ENCODE measurements around the gene PLBD2. TPM values are rescaled to one million over a fixed set of nuclear protein-coding genes. Genes with fewer than 3 reads are reported as not detected.

Gene PLBD2
- total RNA-seq, 1 donor from 2014 or later, result 5.7 TPM

DNA sequence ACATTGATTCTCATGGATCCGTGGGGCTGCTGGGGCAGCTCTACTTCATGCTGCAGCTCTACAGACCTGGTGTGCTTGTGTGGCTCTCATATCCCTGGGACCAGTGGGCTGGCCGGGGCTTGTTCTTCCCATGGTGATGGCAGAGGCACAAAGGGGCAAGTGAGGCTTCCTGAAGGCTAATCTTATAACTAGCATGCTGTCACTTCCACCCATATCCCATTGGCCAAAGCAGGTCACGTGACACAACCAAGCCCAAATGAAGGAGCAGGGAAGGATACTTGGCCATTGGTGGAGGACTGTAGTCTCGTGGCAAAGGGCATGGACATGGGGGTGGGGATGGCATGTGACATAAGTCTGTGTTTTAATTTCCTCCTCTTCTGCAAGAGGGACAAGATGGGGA lies 9.9 kb downstream of the PLBD2 start:
- DNase-seq (ENCODE audit: low spot score in 2 of 2), result no peak
- FAIRE-seq, result no peak

DNA sequence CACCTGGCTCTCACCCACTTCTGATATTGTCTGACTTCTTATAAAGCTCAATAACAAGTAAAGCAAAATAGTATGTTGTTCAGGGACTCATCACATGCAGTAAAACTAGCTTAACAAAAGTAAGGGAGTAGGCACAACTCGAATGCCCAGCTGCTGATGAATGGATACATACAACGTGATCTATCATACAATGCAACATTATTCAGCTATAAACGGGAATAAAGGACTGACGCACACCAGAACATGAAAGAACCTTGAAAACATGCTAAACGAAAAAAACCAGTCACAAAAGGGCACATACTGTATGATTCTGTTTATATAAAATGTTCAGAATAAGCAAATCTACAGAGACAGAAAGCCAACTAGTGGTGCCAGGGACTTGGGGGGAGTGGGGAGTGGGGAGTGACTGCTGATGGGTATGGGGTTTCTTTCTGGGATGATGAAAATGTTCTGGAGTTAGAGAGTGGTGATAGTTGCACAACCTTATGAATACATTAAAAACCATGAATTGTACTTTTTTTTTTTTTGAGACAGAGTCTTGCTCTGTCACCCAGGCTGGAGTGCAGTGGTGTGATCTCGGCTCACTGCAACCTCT lies 11.1 kb downstream of the PLBD2 start:
- DNase-seq (ENCODE audit: low spot score in 2 of 2), result no peak
- FAIRE-seq, result no peak

DNA sequence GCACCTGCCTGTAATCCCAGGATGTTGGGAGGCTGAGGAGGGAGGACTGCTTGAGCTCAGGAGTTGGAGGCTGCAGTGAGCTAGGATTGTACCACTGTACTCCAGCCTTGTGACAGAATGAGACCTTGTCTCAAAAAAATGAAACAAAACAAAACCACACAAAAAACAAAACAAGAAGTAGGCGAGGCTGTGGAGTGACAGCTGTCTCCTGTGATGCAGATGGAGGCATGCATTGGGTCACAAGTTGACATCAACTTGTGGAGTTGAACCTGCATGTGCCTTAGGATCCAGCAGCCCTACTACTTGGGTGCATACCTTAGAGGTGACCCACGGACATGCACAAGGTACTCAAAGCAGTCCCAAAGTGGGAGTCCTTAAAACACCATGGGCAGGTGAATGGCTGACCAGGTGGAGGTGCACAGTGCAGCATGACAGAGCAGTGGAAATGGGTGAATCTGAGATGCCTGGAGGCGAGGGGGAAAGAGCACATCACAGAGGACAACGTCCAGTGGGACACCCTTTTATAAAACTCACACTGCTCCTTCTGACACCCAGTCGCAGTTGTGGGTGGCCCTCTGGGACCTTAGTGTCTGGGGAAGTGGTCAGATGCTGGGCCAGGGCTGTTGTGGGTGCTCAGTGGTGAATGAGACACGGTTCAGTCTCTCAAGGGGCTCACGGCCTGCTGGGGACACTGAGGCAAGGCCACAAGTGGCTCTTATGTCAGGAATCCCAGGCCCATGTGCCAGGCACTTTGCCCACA lies 12.7 kb downstream of the PLBD2 start:
- DNase-seq (ENCODE audit: low spot score in 2 of 2) (no peak), FAIRE-seq (no peak)

DNA sequence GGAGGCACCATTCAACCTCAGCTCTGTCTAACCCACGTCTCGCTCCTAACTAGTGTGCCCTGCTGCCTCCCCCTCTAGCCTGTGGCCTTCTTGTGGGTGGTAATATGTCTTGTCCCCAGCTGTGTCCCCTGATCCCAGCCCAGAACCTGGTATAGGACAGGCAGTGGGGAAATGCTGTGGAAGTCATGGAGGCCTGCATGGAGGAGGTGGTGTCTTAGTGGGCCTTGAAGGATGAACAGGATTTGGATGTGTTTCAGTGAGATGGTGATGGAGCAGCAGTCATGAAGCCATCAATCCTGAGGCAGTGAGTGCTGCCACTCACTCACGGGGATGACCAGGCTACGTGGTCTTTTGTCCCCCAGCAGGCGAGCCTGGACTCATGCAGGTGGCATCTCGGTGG lies 13.4 kb downstream of the PLBD2 start:
- FAIRE-seq, result no peak
- DNase-seq (ENCODE audit: low spot score in 2 of 2), result no peak

DNA sequence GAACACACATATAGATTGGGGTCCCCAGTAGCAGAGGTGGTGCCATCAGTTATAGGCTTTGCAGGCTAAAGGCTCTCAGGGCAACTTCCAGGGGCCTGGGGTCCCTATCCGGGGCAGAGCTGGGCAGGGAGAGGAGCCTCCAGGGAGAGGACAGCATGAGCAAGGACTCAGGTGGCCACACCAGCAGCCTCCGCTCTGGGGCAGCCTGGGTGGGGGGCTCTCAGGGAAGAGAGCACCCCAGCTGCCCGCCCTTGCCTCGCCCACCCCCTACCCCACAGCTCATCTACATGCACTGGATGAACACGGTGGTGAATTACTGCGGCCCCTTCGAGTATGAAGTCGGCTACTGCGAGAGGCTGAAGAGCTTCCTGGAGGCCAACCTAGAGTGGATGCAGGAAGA lies 14.0 kb downstream of the PLBD2 start:
- no peak for FAIRE-seq
- DNase-seq (ENCODE audit: low spot score in 2 of 2), result no peak

DNA sequence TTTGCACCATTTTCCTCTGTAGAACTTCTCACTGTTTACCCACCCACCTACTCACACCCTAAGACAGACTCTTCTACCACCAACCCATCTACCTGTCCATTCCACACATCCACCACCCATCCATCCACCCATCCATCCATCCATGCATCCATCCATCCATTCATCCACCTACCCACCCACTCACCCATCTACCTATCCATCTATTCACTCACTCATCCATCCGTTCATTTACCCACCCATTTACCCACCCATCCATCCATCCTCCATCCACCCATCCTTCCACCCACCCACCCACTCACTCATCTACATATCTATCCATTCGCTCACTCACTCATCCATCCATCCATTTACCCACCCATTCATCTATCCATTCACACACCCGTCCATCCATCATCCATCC lies 15.1 kb downstream of the PLBD2 start:
- no peak for FAIRE-seq
- no peak for DNase-seq (ENCODE audit: low spot score in 2 of 2)

DNA sequence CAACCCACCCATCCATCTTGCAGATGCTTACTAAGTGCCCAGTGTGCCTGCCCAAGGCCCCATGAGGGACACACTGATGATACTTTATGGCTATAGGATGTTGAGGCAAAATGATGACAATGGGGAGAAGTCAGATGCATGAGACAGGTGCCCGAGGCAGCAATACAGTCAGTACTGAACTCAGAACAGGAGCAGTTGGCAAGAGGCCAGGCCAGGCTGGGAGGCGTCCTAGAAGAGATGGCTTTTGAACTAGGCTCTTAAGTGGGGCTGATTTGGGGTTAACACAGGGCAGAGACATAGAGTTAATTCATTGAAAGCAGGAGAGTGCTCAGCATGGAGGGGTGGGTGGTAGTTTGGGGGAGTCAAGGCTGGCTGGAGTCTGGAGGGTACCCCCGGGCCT lies 15.6 kb downstream of the PLBD2 start:
- no peak for FAIRE-seq
- DNase-seq (ENCODE audit: low spot score in 2 of 2), result no peak

DNA sequence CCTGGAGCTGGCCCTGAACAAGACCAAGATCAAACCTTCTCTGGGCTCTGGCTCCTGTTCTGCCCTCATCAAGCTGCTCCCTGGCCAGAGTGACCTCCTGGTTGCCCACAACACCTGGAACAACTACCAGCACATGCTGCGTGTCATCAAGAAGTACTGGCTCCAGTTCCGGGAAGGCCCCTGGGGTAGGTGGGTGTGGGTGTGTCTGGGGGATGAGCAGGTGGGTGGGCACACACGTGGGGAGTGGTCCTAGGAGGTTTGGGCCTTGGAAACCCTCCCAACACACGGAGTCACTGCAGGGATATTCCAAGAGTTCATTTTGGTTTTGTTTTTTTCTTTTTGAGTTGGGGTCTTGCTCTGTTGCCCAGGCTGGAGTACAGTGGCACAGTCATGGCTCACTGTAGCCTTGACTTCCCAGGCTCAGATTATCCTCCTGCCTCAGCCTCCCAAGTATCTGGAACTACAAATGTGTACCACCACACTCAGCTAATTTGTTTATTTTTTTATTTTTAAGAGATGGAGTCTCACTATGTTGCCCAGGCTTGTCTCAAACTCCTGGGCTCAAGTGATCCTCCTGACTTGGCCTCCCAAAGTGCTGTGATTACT lies 16.5 kb downstream of the PLBD2 start:
- DNase-seq (ENCODE audit: low spot score in 2 of 2), result no peak
- no peak for FAIRE-seq

DNA sequence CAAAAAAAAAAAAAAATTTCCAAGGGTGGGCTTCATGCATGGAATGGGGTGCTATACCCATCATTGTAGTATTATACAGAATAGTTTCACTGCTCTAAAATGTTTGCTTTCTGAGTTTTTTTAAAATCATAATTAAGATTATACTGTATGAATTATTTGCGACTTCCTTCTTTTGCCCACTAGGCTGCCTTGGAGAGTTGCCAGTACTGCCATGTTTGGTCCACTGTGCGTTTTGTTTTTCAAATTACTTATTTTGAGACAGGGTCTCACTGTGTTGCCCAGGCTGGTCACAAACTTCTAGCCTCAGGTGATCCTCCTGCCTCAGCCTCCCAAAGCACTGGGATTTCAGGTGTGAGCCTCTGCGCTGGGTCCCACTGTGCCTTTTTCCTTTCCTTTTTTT lies 19.9 kb downstream of the PLBD2 start:
- FAIRE-seq (no peak), DNase-seq (ENCODE audit: low spot score in 2 of 2) (no peak)

DNA sequence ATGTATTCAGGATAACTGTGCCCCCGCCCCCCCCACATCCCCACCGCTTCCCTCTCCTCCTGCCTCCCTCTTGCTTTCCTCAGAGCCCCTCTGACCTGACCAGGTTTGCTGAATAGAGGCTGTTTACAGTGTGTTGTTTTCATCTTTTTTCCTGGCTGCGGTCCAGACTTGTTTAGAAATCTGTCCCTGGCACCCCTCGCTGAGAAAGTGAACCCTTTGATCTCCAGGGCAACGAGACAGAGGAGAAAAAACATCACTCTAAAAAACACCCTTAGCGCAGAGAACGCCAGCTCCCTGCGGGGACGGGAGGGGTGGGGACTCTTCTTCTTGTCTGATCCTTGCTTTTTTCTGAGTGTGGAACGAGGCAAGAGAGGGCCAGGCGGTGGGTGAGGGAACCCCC lies 22.8 kb downstream of the PLBD2 start:
- DNase-seq (ENCODE audit: low spot score in 2 of 2), result no peak
- FAIRE-seq, result no peak

DNA sequence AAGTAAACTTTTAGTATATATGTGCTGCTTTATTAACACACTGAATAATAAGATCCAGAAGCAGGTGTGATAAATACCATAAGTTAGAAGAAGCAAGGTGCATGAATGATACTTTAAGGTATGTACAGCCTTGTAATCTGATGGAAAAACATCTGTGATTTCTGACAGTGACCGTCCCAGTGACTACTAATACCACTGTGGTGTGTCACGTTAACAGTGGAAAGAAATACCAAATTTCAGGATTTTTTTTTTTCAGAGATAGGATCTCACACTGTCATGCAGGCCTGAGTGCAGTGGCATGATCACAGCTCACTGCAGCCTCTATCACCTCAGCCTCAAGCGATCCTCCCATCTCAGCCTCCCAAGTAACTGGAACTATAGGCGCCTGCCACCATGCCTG lies 23.8 kb downstream of the PLBD2 start:
- FAIRE-seq (no peak), DNase-seq (ENCODE audit: low spot score in 2 of 2) (no peak)

DNA sequence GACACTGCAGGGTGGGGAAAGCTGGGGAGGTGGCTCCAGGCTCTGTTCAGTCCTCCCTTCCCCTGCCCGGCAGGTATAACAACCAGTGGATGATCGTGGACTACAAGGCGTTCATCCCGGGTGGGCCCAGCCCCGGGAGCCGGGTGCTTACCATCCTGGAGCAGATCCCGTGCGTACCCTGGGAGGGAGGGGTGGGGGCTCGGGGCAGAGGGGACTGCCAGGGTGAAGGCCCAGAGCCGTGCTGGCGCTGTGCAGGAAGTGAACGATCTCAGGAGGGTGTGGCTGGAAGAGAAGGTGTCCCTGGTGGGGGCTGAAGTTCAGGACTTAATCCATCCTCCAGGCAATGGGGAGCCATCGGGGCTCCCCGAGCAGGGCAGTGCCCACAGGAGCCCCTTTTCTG lies 26.4 kb downstream of the PLBD2 start:
- FAIRE-seq (no peak), DNase-seq (ENCODE audit: low spot score in 2 of 2) (no peak)

DNA sequence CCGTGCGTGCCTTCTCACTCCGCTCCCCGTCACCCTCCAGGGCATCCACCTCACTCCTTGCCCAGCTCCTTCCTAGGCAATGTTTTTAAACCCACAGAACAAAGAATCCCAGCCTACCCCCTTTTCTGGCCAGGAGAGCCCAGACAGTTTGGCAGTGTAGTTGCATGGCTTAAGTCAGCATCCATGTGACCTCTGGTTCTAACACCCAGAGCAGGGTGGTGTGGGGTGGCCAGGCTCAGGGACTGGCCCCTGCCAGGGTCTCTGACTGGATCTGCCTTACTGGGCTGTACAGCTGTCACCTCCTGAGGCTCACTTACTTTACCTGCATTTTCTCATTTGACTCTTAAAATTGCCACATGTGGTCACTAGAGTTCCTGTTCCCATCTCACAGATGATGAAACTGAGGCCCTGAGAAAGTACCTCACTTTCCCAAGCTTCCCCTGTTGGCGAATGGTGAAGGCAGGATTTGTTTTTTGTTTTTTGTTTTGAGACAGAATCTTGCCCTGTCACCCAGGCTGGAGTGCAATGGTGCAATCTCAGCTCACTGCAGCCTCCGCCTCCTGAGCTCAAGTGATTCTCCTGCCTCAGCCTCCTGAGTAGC lies 27.0 kb downstream of the PLBD2 start:
- FAIRE-seq, result no peak

DNA sequence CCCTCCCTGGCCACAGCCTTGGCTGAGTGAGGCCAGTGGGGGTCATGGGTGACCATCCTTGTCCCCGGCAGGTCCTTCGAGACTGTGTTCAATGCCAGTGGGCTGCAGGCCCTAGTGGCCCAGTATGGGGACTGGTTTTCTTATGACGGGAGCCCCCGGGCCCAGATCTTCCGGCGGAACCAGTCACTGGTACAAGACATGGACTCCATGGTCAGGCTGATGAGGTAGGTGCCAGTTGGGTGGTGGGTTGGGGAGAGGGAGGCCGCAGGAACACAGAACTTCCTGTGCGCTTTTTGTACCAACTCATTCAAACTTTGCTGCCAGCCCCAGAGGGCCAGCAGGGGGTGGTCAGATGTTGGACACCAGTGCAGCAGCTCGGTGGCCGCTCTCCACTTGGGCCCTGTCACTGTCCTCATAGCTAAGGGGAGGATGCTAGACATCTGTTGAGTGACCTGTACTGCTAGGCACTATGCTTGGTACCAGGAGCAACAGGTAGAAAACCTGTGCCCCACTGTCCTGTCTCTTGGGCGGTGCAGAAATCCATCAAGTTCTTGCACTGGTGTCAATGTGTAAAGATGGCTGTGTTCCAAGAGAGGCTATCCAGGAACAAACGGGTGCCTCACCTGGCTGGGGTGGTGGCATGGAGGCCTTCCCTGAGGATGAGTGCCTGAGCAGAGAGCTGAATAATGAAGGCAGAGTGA lies 28.6 kb downstream of the PLBD2 start:
- no peak for DNase-seq (ENCODE audit: low spot score in 2 of 2)
- FAIRE-seq, result no peak

More for the DNA sequence above, 27.0 kb downstream of the PLBD2 start:
- no peak for DNase-seq (ENCODE audit: low spot score in 2 of 2)

DNA sequence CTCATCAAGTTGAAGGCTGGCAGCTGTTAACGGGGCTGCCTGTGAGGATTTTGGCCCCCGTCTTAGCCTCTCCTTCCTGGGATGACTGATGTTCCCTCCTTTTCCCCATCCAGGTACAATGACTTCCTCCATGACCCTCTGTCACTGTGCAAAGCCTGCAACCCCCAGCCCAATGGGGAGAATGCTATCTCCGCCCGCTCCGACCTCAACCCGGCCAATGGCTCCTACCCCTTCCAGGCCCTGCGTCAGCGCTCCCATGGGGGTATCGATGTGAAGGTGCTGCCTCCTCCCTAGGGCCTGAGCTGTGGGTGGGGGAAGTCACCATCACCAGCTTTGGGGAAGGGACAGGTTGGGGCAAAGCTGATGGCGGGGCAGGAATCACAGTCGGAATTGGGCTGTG lies 29.2 kb downstream of the PLBD2 start:
- FAIRE-seq (no peak), DNase-seq (ENCODE audit: low spot score in 2 of 2) (no peak)

DNA sequence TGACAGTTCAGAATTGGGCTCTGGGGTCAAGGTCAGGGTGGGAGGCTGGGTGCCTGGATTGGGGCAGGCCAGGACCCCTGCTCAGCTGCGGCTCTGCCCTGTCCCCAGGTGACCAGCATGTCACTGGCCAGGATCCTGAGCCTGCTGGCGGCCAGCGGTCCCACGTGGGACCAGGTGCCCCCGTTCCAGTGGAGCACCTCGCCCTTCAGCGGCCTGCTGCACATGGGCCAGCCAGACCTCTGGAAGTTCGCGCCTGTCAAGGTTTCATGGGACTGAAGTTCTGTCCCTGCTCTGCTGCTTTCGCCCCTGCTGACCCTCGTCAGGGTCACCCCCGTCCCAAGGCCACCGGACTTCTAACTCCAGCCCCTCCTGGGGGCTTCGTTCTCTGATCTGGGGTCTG lies 30.0 kb downstream of the PLBD2 start:
- DNase-seq (ENCODE audit: low spot score in 2 of 2) (no peak), FAIRE-seq (no peak)

DNA sequence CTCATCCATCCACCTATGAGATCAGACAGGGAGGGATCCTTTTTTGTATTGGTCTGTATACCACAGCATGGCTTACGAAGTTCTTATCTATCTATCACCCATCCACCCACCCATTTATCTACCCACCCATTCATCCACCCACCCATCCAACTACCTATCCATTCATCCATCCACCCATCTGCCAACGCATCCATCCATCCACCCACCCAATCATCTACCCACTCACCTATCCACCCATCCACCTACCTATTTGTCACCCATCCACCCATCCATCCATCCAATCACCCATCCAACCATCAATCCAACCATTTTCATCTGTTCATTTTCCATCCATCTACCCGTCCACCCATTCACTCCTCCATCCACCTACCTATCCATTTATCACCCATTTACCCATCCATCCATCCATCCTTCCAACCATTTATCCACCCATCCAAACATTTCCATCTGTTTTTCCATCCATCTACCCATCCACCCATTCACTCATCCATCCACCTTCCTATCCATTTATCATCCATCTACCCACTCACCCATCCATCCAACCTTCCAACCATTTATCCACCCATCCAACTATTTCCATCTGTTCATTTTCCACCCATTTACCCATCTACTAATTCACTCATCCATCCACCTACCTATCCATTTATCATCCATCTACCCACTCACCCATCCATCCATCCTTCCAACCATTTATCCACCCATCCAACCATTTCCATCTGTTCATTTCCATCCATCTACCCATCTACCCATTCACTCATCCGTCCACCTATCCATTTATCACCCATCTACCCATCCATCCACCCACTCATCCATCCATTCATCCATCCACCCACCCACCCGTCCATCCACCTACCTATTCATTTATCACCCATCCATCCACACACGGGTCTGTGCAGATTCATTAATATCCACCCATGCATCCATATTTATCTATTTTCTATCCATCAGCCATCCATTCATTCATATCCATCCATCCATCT lies 32.0 kb downstream of the PLBD2 start:
- FAIRE-seq (no peak), DNase-seq (ENCODE audit: low spot score in 2 of 2) (no peak)

DNA sequence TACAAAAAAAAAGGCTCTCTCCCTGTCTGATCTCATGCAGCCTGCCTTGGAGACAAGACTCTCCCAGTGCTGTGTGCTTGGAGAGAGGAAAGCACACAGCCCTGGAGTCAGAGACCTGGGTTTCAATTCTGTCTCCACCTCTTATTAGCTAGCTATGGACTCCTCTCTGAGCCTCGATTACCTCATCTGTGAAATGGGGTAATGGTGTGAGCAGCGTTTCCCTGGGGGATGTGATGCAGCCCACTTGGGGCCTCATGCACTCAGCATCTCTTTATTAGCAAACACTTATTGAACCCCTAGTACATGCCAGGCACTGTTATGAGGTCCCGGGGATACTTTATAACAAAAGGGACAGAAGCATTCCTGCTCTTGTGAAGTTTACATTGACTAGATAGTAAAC lies 32.8 kb downstream of the PLBD2 start:
- no peak for FAIRE-seq
- no peak for DNase-seq (ENCODE audit: low spot score in 2 of 2)

DNA sequence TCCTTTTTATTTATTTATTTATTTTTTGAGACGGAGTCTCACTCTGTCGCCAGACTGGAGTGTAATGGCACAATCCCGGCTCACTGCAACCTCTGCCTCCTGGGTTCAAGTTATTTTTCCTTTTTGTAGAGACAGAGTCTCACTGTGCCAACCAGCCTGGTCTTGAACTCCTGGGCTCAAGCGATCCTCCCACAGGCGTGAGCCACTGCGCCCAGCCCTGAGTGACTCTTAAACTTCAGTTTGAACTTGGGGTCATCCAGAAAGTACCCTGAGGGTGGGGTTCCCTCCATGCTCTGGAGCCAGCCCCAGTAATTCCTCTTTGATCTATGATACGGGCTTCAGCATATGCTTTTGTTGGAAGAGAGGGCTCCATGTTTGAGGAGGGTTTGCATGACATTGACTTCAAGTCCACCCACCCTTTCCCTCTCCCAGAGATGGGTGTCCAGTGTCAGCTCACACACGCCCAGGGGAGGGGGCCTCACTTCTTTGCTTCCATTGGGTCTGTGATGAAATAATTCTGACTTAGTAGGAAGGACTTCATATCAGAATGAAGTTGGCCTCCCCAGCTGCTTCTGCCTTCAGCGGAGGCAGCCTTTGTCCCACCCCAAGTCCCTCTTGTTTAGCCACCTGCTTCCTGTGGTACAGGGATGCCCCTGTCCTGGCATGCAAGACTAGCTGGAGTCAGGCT lies 33.4 kb downstream of the PLBD2 start:
- no peak for DNase-seq (ENCODE audit: low spot score in 2 of 2)
- no peak for FAIRE-seq
